Stimulated activated CD4-positive, alpha-beta T cell treated with anti-CD3 and anti-CD28 coated beads, Interleukin-4, amount 100 ng/mL, for 48 hours (primary cell): ENCODE data around the gene LINC01488.

Experiments used
- DNase-seq, 2 donors: peaks; one replicate each; pipeline ENCODE4 v3.0.0-alpha.2; 2020; ENCODE audit warnings: low read depth in 2 of 2

LINC01488 gene

GRCh38 chr11:69492201-69492991 is 10.9 kb downstream of the LINC01488 start:
- DNase-seq: no peak

- no peak for DNase-seq
Observed at GRCh38 chr11:69493931-69494821, 12.7 kb downstream of the LINC01488 start.

GRCh38 chr11:69494851-69495250 is 13.4 kb downstream of the LINC01488 start:
- no peak for DNase-seq

- DNase-seq: no peak
Observed at GRCh38 chr11:69495441-69496201, 14.2 kb downstream of the LINC01488 start.

- no peak for DNase-seq
Observed at GRCh38 chr11:69496202-69496557, 14.7 kb downstream of the LINC01488 start.

GRCh38 chr11:69496631-69497220 is 15.3 kb downstream of the LINC01488 start:
- no peak for DNase-seq

- no peak for DNase-seq
Observed at GRCh38 chr11:69497221-69497787, 15.8 kb downstream of the LINC01488 start.

GRCh38 chr11:69498614-69499175 is 17.2 kb downstream of the LINC01488 start:
- no peak for DNase-seq

GRCh38 chr11:69499186-69499917 is 17.9 kb downstream of the LINC01488 start:
- no peak for DNase-seq

GRCh38 chr11:69499918-69500284 is 18.4 kb downstream of the LINC01488 start:
- no peak for DNase-seq

GRCh38 chr11:69500285-69501120 is 19.0 kb downstream of the LINC01488 start:
- DNase-seq: no peak

- DNase-seq: no peak
Observed at GRCh38 chr11:69501121-69501489, 19.6 kb downstream of the LINC01488 start.

GRCh38 chr11:69501891-69502860 is 20.7 kb downstream of the LINC01488 start:
- DNase-seq: no peak

- DNase-seq: no peak
Observed at GRCh38 chr11:69504127-69504526, 22.7 kb downstream of the LINC01488 start.

- no peak for DNase-seq
Observed at GRCh38 chr11:69504576-69505335, 23.3 kb downstream of the LINC01488 start.

GRCh38 chr11:69508974-69509373 is 27.5 kb downstream of the LINC01488 start:
- no peak for DNase-seq

- no peak for DNase-seq
Observed at GRCh38 chr11:69509381-69509780, 27.9 kb downstream of the LINC01488 start.
